Psoas muscle (tissue), 8 donors: ENCODE data around the gene S1PR4. TPM values are rescaled to one million over a fixed set of nuclear protein-coding genes. Genes with fewer than 3 reads are reported as not detected.
"Not testable (repeated sequence)": the region's sequence is repeated elsewhere in the genome, so short reads cannot be mapped to it uniquely, and the experiment has no call there.

Experiments used
- ATAC-seq, 4 donors: fragments of 200-7000 bp; cut with Tn5 transposase; one replicate each; pipeline ENCODE4 v1.9.1; 2020; ENCODE audit warnings: moderate library complexity in 3 of 4, mild to moderate bottlenecking in 2 of 4
- DNase-seq, 2 donors: peaks; one replicate each; pipeline ENCODE4 v3.0.0-alpha.2; 2020
- H3K27ac ChIP-seq: fragments of 200-600 bp; one replicate; pipeline ENCODE4 v1.8.0; 2022
- H3K27me3 ChIP-seq, 3 donors: fragments of 200-600 bp in 1 of 3; one replicate each; pipeline versions ENCODE4 v1.6.1 to v1.8.0; 2013 to 2022; ENCODE audit warnings: low read length in 2 of 3, mild to moderate bottlenecking in 2 of 3, moderate library complexity in 1 of 3; ENCODE audit not compliant: insufficient read depth in 3 of 3
- H3K36me3 ChIP-seq, 2 donors: fragments of 200-600 bp in 1 of 2; one replicate each; pipeline versions ENCODE4 v1.6.1 to v1.8.0; 2013 to 2022; ENCODE audit warnings: low read depth in 1 of 2, mild to moderate bottlenecking in 1 of 2, moderate library complexity in 1 of 2; ENCODE audit not compliant: insufficient read depth in 1 of 2
- H3K4me1 ChIP-seq: fragments of 200-600 bp; one replicate; pipeline ENCODE4 v1.8.0; 2022
- H3K4me3 ChIP-seq: fragments of 200-600 bp; one replicate; pipeline ENCODE4 v1.8.0; 2022; ENCODE audit warnings: mild to moderate bottlenecking
- H3K9me3 ChIP-seq: fragments of 200-600 bp; one replicate; pipeline ENCODE4 v1.8.0; 2022
- CTCF ChIP-seq: fragments of 200-600 bp; IDR thresholded peaks from one replicate; pipeline ENCODE4 v1.8.0; 2022; ENCODE audit warnings: antibody characterized with exemption
- WGBS, 3 donors: extraction: QIAGEN DNeasy Blood & Tissue Kit; methylation state at CpG; one replicate each; pipeline versions ENCODE4 v1.1.6 to v1.1.7; 2013; 5-methylcytosine and 5-hydroxymethylcytosine counted together
- intact Hi-C, 2 donors: fragments of 100-400 bp; cut with DNase I; formaldehyde crosslinking; loops; one replicate each; pipeline versions ENCODE4 v1.11.0 to v1.14.2; 2022
- polyA plus RNA-seq, 3 donors: library from polyadenylated mRNA; stranded (reverse); fragments of 200-250 nt; gene quantifications; one replicate each; pipeline ENCODE4 v1.2.3, GENCODE V29; 2013
- total RNA-seq, 4 donors: library from RNA; stranded (reverse); fragmentation: NEBNext Ultra II Directional in 2 of 4; extraction: Animal tissue kit (Norgen Biotek cat#: 25700) in 2 of 4; gene quantifications; one replicate each; pipeline versions ENCODE4 v1.2.1 to v1.2.4, GENCODE V29; 2021 to 2023
- donor health status: healthy with polysubstance abuse.
- donor health status: DM: no; HTN: no; CAD: no; lungs with moderate emphysema.
- donor health status: Bipolar disorder and iron deficiency.
- donor health status: healthy.
- donor health status: DM: yes; HTN: yes; CAD: no.
- donor health status: DM: no; HTN: no; CAD: no.
- donor health status: DM: no; HTN: no; CAD: no.
- donor health status: DM: yes; HTN: yes; CAD: no.

Gene S1PR4
- total and polyA plus RNA-seq, 7 donors: 0.40 to 0.94 (median 0.75) TPM

GRCh38 chr19:3150739-3151329 is 27.7 kb upstream of the S1PR4 start:
- Histone ChIP-seq H3K27ac (no peak overlapping the region), H3K9me3 (no peaks in the 10 kb centered on the region), H3K4me1 (no peaks in the 10 kb centered on the region), H3K27me3 (peaks cover 0 to 18% (median 4%) of the 10 kb centered on the region in 3 donors), H3K36me3 (no peaks in the 10 kb centered on the region), H3K4me3 (no peak overlapping the region)
- DNase-seq (no peak), ATAC-seq (no peak)
- TF ChIP-seq CTCF: no peak
- intact Hi-C loops: no loop called here
- 69 to 76% (median 71%) methylated on average over 5 of the region's 5 CpGs for WGBS, 3 donors

GRCh38 chr19:3151563-3152418 is 26.8 kb upstream of the S1PR4 start:
- Histone ChIP-seq H3K4me1 (no peaks in the 10 kb centered on the region), H3K27ac (no peak overlapping the region), H3K27me3 (peaks cover 0 to 18% (median 4%) of the 10 kb centered on the region in 3 donors), H3K9me3 (no peaks in the 10 kb centered on the region), H3K36me3 (no peaks in the 10 kb centered on the region), H3K4me3 (no peak overlapping the region)
- DNase-seq (no peak), ATAC-seq (no peak)
- TF ChIP-seq CTCF: no peak
- WGBS, 3 donors: 71 to 78% (median 74%) methylated on average over 14 of the region's 14 CpGs
- intact Hi-C loops: no loop called here

DNA sequence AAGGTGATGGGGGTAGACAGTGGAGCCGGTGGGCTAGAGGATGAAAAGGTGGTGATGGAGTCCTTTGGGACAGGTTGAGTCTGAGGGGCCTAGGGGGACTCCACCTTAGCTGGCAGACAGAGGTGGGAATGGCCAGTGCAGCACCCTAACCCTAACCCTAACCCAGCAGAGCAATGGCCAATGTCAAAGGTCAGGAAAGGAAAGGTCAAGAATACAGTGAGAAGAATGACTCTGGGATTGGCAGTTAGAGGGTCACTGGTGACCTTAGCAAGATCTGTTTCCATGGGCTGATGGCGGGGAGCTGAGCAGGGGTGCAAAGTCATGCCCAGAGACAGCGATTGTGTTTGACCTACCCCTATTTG is 26.2 kb upstream of the S1PR4 start:
- Histone ChIP-seq H3K4me3 (no peak overlapping the region), H3K27me3 (peaks cover 0 to 18% (median 4%) of the 10 kb centered on the region in 3 donors), H3K9me3 (no peaks in the 10 kb centered on the region), H3K4me1 (no peaks in the 10 kb centered on the region), H3K36me3 (no peaks in the 10 kb centered on the region), H3K27ac (no peak overlapping the region)
- intact Hi-C loops: no loop called here
- DNase-seq: no peak
- ATAC-seq: no peak
- 81 to 92% (median 89%) methylated on average over 3 of the region's 3 CpGs for WGBS, 3 donors
- TF ChIP-seq CTCF: no peak

DNA sequence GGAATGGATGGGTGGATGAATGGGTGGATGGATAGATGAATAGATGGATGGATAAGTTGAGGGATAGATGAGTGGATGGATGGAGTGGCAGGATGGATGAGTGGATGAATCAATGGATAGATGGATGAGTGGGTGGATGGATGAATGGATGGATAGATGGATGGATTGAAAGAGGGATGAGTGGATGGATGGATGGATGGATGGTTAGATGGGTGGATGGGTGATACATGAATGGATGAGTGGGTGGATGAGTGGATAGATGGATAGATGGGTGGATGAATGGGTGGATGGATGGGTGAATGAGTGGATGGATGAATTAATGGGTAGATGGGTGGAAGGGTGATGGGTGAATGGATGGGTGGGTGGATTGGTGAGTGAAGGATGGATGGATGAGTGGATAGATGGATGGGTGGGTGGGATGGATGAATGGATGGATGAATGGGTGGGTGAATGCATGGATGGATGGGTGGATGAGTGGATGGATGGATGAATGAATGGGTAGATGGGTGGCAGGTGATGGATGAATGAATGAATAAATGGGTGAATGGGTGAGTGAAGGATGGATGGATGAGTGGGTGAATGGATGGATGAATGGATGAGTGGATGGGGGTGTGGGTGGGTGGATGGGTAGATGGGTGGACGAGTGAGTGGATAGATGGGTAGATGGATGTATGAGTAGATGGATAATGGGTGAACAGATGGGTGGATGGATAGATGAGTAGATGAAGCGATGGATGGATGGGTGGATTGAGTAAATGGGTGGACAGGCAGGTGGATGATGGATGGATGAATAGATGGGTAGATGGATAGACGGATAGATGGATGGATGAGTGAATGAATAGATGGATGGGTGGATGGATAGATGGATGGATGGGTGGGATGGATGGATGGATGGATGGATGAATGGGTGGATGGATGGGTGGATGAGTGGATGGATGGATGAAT is 25.0 kb upstream of the S1PR4 start:
- DNase-seq (no peak), ATAC-seq (no peak)
- TF ChIP-seq CTCF: no peak
- H3K27me3 ChIP-seq: peaks cover 0 to 18% (median 2%) of the 10 kb centered on the region in 3 donors
- 71 to 85% (median 79%) methylated on average over 3 of the region's 3 CpGs for WGBS, 3 donors
- no peaks in the 10 kb centered on the region for H3K4me1 ChIP-seq
- no peaks in the 10 kb centered on the region for H3K36me3 ChIP-seq
- H3K27ac ChIP-seq: no peak overlapping the region
- no peaks in the 10 kb centered on the region for H3K9me3 ChIP-seq
- intact Hi-C loops: no loop called here
- H3K4me3 ChIP-seq: no peak overlapping the region

GRCh38 chr19:3154447-3154846 is 24.1 kb upstream of the S1PR4 start:
- Histone ChIP-seq H3K27ac (peak overlapping the region; percentile 58), H3K27me3 (peaks cover 0 to 21% (median 2%) of the 10 kb centered on the region in 3 donors)
- H3K9me3 ChIP-seq, ATAC-seq, H3K4me1 ChIP-seq, H3K36me3 ChIP-seq, DNase-seq, intact Hi-C loops, H3K4me3 ChIP-seq: not testable (repeated sequence)
- 87 to 93% (median 90%) methylated on average over 3 of the region's 3 CpGs for WGBS, 3 donors
